Measurements from ENCODE around the gene INPP5A.

Gene INPP5A

DNA sequence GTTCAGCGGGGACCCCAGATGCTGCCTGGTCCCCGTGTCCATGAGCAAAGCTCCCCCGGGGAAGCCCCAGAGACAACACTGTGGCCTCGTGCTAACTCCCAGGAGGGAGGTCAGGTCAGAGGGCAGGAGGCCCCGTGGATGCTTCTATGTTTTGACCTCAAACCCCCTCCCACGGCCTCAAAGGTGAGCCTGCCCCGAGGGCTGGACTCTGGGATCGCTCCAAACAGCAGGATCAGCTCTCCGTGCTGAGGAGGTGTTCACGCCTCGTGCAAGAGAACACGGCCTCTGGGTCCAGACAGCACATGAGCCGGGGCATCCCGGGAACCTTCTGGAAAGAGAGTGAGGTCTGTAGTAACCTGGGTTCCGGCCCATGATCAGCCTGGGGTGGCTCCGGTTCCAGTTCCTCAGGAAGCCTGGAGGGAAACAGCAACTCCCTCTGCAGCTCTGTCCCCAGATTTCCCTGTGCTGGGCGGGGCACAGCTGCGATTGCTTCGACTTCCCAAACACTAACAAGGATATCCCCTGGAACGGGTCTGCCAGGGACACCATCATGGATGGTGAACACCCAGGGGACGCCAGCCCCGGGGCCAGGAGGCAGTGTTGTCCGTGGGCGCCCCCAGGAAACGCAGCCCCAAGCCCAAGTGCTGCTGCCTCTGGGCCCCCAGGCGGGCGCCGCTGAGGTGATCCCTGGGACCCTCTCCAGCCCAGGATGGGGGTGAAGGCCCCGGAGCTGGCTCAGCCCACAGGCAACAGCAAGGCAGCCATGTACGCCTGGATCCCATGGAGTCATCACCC, 18.0 kb upstream of the INPP5A start:
- DNase-seq, result peak; percentile 22

DNA sequence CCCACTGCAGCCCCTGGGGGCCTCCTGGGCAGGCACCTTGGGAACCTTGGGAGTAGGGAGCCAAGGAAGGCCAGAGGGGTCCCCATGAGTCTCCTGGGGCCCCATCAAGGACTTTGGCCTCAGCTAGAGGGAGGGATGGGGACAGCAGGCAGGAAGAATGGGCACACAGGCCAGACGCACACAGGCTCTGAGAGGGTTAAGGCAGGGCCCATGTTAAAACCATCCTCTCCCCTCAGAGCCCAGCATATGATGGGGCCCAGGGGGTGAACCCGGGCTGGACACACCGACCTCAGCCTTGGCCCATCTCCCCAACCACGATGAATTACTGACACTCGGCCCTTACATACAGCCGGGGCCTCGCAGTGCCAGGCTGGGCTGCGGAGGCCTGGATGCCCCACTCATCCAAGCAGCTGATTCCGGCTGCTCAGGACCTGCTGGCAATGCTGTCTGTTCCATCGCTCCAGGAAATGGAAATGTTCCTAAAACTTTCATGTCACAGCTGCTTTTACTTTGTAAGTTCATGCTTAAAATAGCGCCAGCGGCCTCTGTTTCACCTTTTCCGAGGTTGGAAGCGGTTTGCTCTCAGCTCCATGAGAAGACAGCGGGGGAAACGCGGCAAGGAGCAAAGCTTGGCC, 17.3 kb upstream of the INPP5A start:
- DNase-seq, result peak; percentile 45

DNA sequence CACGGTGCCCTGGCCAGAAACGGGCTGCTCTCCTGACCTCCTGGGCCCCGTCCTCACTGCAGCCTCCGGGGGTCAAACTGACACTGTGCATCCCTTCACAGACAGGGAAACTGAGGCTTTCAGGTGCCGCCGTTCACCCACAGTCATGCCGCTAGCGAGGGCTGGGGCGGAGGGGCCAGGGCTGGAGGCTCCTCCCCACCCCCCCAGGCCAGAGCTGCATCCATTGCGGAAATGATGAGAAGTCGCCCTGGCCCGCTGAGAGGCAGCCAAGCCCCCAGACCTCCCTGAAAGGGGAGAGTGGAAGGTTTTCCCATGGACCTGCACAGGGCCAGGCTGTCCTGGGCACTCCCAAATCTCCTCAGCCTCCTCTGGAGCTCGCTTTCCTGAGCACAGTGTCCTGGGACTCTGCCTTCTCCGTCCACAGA, 16.5 kb upstream of the INPP5A start:
- DNase-seq, result no peak

DNA sequence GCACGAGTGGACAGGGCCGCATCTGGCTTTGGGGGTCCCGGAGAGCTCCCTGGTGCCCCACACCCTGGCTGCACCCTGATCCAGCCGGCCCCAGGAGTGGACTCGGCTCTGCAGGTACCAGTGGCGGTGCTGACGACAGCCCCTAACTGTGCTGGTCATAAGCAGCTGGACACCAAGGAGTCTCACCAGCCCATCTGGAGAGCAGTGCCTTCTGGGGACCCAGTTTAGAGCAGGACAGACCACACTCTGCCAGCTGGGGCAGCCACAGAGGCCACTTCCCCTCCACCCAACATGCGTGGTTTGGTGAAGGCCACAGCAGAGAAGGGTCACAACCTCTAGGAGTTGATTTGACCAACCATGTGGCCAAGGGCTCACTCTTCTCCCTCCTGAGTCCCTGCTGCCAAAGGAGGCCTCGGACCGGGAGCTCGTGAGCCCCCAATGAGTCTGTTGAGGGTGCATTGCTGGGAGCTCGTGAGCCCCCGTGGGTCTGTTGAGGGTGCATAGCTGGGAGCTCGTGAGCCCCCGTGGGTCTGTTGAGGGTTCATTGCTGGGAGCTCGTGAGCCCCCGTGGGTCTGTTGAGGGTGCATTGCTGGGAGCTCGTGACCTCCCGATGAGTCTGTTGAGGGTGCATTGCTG, 16.0 kb upstream of the INPP5A start:
- no peak for DNase-seq

DNA sequence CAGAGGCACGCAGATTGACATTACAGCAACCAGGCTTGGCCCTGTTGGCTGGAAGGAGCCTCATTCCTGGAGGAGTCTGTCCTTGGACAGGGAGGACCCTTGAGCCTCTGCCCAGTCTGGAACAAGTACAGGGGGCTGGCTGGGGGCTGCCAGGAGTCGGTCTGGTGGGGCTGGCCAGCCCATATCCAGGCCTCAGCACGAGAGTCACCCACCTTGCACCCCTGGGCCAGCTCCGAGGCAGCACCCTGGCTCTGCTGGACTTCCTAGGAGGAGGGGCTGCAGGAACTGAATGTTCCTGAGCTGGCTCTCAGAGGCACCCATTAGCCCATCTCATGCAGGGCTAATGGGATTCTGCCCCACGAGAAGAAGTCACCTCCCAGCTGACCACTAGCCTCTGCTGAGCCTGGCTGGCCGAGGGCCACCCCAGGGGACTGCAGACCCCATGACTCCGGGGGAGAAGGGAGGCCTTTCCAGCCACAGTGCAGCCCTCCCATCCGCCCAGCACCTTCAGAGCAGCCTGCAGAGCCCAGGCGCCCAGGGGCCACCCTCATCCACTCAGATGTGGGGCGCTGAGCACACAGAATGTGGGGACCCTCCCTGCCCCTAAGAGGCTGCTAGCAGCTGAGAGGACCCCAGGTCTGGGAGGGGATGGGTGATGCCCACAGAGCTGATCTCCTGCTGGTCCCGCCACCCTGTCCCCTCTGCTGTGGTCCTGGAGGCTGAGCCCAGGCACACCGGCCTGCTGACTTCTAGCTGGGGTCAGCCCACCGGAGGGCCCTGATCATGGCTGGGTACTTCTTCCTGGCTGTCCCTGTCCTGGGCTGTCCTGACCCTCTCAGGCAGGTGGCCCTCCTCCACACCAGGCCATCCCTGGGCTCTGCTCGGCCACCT, 14.8 kb upstream of the INPP5A start:
- DNase-seq, result no peak

DNA sequence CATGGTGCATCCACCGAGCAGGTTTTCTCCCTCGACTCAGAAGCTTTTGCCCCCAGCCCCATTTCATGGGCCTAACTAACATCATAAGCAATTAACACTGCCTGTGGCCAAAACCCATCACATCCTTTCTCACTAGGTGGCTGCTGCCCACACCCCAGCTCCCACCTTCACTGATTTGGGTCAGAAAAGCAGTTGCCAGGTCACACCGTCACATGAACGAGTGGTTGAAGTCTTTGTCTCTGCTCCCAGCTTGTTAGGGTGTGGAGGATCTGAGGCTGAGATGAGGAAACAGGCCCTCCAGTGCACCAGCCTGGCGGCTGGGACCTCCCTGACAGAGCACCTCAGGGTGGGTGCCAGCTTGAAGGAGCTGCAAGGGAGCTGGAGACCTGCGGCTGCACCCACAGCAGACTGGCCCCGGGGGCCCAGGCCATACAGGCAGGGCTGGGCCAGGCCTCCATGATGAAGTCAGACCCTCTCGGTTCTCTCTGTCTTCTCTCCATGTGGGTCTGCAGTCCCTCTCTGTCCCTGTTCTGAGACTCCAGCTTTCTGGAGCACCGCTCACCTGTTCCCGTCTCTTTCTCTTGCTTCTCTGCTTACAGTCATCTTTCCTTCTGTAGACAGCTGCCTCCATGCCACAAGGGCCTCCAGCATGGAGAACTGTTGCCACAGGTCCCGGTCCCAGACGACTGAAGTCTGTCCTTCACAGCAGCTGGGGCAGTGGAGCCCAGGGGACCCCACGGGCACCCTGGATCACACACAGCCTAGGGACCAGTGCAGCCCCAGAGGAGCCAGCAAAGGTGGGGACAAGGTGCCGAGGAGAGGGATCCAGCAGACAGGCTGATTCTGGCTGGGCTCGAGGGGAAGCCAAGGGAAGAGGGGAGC, 13.8 kb upstream of the INPP5A start:
- DNase-seq, result no peak

DNA sequence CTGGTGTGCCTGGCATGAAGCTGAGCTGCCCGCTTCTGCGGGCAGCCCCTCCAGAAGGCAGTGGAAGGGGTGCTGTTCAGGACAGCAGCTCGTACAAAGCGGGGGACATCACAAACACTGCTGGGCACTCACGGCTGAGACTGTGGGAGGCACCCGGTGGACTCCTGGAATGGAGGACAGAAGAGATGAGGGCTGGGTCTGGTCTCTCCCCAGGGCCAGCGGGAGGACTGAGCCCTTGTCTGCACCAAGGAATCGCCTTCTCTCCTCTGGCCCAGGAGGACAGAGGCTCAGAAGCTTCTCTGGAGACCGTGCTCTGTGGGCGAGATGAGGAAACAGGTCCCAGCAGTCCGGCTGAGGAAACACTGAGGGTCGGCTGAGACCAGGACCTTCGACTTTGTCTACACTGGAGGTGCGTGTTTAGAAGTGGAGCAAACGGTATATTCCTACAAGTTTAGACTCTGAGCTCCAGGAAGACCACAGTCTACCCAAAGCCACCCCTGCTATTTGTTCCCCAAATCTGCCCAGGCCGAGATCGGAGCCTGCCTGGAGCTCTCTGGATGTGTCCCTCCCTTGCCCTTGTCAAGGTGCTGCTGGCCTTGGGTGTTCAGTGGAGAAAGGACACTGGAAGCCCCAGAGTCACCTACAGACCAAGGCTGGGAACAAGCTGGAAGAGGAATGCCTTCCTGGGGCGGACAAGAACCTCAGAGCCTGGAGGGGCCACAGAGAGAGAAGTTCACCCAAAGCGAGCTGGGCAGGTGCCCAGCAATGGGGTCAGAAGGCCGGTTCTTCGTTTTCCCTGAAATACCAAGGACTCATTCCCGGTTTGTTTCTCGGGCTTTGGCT, 12.9 kb upstream of the INPP5A start:
- no peak for DNase-seq

DNA sequence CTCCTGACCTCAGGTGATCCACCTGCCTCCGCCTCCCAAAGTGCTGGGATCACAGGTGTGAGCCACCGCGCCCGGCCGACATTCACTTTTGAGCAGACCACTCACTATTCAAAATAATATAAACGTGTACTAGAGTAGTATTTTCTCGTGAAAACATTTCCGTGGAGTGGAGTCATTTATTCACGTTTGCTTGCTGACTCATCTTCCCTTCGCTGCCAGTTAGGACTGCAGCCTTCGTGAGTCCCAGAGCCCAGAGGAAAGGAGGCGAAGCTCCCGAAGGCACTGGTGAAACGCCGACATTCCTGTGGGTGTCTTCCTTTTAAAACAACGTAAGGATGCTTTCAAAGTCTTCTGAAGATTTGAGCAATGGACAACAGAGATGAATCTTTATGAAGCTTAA, 10.9 kb upstream of the INPP5A start:
- no peak for DNase-seq

DNA sequence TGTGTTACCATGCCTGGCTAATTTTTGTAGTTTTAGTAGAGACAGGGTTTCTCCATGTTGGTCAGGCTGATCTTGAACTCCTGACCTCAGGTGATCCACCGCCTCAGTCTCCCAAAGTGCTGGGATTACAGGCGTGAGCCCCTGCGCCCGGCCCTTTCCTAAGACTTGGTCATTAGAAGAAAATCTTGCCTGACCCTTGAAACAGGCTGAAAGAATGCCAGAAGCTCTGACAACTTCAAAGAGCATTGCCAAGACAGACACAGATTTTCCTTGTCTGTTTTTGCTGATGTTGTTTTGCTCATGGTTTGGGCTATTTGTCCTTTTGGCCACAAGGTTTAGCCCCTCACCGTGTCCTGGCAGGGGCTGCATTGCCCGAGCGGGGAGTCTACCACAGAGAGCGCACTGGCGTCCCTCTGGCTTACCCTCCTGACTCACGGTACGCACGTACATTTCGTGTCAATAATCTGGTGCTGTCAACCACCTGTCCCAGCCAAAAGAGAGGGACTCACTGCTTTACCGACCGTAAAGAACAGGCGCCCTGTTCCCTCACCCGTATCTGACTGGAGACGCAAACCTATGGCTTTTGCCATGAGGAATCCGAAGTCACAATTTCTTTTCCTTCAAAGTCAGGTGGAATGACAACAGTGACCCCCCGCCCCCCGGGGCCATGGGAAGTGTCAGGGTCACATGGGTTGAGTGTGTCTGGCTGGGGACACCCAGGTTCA, 10.1 kb upstream of the INPP5A start:
- no peak for DNase-seq

DNA sequence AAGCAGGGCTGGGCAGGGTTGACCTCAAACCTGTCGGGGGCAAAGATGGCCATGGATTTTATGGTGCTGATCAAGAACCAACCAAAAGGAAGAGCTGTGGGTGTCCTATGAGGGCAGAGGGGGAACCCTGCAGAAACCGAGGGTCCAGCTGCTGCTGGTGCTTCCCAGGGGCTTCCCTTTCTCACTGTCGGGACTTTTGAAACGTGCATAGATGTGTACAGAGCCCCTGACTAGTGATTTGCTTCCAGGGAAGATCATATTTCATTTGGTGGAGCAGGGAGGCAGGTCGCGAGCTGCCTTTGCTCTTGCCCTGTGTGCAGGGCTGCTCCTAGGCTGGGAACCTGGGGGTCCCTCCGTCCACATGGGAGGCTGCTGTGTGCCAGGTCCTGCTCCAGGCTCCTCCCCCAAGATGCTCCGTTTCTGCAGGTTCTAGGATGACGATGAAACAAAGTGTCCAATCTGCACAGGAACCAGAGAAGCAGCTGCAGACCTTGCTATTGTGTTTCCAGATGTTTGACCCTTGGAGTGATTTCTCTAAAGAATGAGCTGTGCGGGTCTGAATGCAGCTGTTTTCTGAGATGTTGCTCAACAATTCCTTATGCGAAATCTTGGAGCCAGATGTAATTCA, 9.4 kb upstream of the INPP5A start:
- no peak for DNase-seq

DNA sequence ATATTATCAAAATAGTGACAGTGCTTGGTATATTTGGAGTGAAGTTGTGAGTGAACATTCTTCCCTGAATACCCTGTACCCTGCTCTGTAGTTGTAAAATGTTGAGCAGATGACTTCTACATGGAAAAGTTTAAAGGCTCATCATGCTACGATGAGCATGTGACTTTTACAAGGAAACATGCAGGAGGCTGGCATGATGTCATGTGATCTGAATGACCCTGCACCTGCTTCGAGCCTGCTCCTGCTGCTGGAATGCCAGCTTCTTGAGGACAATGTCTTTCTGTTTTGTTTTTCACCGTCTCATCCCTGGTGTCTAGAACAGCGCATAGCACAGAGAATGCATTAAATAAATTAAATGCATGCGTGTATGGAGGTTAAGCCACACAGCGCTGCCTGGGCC, 5.4 kb upstream of the INPP5A start:
- no peak for DNase-seq

DNA sequence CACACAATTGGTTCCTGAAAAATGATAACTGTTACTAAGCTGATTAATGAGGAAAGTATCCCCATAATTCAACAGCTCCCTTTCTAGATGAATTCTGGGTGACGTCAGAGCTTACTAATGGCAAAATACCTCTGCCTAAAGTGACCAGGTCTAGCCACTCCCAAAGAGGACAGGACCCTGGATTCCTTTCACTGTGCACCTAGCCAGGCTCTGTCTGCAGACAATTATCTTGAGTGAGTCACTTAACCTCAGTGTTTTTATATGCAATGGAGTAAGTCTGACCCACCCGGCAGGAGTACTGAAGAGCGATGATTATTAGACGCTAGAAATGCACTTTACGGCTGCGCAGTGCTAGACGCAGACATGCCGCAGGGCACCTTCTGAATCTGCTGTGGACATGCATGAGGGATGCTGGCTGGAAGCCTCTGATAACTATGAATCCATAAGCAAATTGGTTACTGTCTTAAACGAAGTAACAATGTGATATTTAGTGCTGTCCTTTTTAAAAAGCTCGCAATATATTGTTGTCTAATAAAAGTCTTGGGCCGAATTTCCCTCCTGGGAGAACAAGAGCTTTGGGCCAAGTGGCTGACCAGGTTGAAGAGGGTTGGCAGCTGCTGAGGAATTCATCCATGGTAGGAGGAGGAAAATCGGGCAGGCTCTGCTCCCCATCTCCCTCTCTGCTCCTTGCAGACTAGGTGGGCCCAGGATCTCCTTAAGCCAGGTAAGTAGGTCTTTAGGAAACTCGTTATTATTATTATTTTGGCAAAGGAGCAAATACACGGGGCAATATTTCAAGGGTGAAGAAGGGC, 4.6 kb upstream of the INPP5A start:
- DNase-seq, result no peak

DNA sequence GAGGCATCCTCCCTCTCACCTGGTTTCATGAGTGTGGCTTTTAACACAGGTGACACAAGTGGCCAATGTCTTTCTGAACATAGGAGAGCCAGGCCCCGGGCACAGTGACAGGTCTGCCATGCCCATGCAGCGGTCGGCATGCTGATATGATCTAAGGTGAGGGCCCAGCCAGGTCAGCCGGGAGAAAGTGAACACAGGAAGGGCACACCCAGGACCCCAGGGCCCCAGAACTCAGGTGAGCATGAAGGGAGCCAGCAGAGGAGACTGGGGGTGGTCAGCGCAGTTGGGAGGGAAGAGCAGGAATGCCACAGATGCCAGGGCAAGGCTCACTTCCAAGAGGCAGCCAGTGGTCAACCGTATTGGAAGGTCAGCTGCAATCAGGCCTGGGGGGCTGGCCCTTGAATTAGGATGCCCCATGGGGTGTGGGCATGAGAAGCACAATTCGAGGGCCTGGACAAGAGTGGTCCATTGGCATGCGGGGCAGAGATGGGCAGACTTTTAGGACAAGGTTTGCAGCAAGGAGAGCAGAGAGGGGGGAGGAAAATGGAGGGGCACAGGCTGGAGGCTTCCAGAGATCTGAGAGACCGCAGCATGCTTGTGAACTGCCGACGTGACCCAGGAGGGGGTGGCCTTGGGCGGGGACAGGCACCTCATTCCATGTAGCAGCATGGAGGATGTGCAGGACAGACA, 3.9 kb upstream of the INPP5A start:
- no peak for DNase-seq

DNA sequence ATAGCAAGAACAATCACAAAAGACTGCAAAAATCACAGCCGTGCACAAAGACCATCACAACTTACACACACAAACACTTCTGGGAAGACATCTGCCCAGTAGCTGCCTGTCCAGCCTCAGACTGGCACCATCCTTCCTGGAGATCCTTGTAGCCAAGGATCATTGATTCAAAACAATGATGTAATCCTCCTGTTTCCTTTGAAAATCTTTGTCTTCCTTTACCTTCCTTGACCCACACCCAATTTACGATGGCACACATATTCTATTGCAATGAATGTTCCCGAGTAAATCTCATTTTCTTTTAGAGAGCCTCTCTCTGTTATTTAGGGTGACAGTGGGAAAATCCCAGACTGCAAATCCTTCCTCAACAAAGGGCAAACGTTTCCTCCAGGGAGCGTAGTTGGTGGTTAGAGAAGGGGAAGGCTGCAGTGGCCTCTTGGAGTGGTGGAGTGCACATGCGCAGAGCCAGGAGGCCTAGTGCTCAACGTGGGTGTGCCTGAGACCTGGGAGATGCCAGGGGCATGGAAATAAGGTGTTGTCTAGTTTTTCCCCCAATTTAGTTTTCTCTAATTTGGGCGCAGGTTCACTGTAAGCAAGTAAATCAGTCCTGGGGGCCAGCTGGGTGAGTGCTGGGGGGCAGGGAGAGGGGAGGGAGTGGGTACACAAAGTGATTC, 3.1 kb upstream of the INPP5A start:
- no peak for DNase-seq

DNA sequence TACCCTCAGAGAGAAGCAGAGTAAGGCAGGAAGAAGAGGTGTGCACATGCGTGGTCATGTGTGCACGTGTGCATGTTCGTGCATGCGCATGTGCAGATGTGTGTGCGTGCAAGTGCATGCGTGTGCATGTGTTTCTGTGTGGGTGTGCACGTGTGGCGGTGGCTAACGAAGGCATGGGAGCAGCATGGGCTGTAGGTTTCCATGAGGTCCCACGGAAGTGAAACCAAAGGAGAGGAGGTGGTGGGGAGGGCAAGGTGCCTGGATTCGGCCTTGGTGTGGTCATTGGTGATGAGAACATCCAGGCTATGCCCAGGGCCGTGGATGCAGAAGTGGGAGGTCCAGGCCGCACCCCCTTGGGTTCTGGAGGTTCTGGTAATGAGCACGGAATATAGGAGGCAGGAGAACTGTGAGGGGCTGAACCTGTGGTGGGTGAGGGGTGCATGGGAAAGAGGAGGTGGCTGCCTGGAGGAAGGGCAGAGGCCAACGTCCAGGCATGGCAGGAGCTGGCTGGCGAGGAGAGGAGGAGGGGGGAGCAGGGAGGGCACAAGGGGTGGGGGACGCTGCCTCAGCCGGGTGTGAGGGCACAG, 2.4 kb upstream of the INPP5A start:
- no peak for DNase-seq

DNA sequence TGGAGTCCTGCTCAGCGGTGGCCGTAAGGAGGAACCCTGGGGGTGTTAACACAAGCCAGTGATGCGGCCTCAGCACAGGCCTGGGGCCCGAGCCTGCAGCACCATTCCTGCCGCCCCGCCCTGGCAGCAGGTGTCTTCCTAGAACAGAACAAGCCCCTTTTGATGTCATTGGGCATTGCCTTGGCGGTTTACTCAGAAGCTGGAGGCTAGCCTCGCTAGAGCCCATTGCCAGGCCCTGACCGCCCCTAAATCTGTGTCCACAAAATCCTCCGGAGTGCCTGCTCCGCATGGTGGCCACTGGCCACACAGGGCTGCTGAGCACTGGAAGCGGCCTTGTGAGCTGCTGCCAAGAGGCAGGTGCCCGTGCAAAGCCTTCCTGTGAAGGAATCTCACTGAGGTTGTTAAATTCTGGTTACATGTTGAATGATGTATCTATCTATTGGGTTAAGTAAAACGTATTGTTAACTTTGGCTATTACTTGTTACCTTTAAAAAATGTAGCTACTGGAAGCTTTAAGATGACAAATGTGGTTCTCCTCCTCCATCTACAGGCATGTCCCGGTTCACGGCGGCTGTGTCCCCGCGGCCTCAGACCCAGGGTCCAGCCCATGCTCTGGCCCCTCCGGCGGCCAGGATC, 1.2 kb upstream of the INPP5A start:
- no peak for DNase-seq
